ENCODE measurements around the gene VWA2.

GRCh38 chr10:114305521-114305925 is 66.5 kb downstream of the VWA2 start:
- no peak for TF ChIP-seq TARDBP (IDR thresholded peaks at IDR 0.05)
- TF ChIP-seq FOXK2 (IDR thresholded peaks at IDR 0.05), result no peak
- no peak for TF ChIP-seq SUZ12 (IDR thresholded peaks at IDR 0.05)
- TF ChIP-seq SP1 (IDR thresholded peaks at IDR 0.05), result no peak
- no peak for TF ChIP-seq ZNF384 (IDR thresholded peaks at IDR 0.05)

All from HEK293T (cell line).